Neuronal stem cell (in vitro differentiated cells): ENCODE results near the gene IGSF3.

Source experiments
- DNase-seq: peaks from one replicate; pipeline ENCODE4 v3.0.0-alpha.2; 2013; ENCODE audit warnings: low spot score
- H2AFZ ChIP-seq: one replicate; pipeline ENCODE4 v1.6.1; 2013; ENCODE audit warnings: mild to moderate bottlenecking, low read length, inconsistent platforms
- H2AK5ac ChIP-seq: 2 replicates; pipeline ENCODE4 v1.6.1; 2013; ENCODE audit warnings: low read depth, mild to moderate bottlenecking, inconsistent platforms, low read length, moderate library complexity, mixed read lengths
- H2BK120ac ChIP-seq: 2 replicates; pipeline ENCODE4 v1.6.1; 2013; ENCODE audit warnings: low read depth, mild to moderate bottlenecking, inconsistent platforms, low read length, moderate library complexity, mixed read lengths
- H2BK12ac ChIP-seq: one replicate; pipeline ENCODE4 v1.6.1; 2013; ENCODE audit warnings: low read length, inconsistent platforms
- H2BK15ac ChIP-seq: 2 replicates; pipeline ENCODE4 v1.6.1; 2013; ENCODE audit warnings: mild to moderate bottlenecking, low read length, inconsistent platforms, mixed read lengths
- H2BK5ac ChIP-seq: one replicate; pipeline ENCODE4 v1.6.1; 2013; ENCODE audit warnings: inconsistent platforms, mild to moderate bottlenecking, low read length, moderate library complexity
- H3K14ac ChIP-seq: one replicate; pipeline ENCODE4 v1.6.1; 2013; ENCODE audit warnings: low read length, inconsistent platforms
- H3K18ac ChIP-seq: 2 replicates; pipeline ENCODE4 v1.6.1; 2013; ENCODE audit warnings: low read length, inconsistent platforms
- H3K23ac ChIP-seq: 2 replicates; pipeline ENCODE4 v1.6.1; 2013; ENCODE audit warnings: low read depth, mild to moderate bottlenecking, mixed read lengths, low read length, inconsistent platforms; ENCODE audit not compliant: poor library complexity
- H3K27ac ChIP-seq: replicated peaks from 3 replicates; pipeline ENCODE4 v1.5.1; 2013; ENCODE audit warnings: low read length, inconsistent platforms
- H3K27me3 ChIP-seq, 3 experiments: 2 replicates each; pipeline ENCODE4 v1.6.1; 2013; ENCODE audit warnings: low read length in 3 of 3, mild to moderate bottlenecking in 2 of 3, inconsistent platforms in 1 of 3, low read depth in 1 of 3, mixed read lengths in 1 of 3, moderate library complexity in 1 of 3; ENCODE audit not compliant: control insufficient read depth in 3 of 3, insufficient read depth in 3 of 3
- H3K36me3 ChIP-seq, 2 donors: replicated peaks in 1 of 2; 2 replicates each; pipeline ENCODE4 v1.6.1; 2013; ENCODE audit warnings: low read length in 2 of 2; ENCODE audit not compliant: control insufficient read depth in 2 of 2, insufficient read depth in 2 of 2
- H3K4ac ChIP-seq: 2 replicates; pipeline ENCODE4 v1.6.1; 2013; ENCODE audit warnings: inconsistent platforms, mild to moderate bottlenecking, low read length, moderate library complexity
- H3K4me1 ChIP-seq, 2 donors: 1 replicate in 1 of 2; 2 replicates in 1 of 2; pipeline ENCODE4 v1.6.1; 2013; ENCODE audit warnings: low read length in 2 of 2, low read depth in 1 of 2; ENCODE audit not compliant: control insufficient read depth in 2 of 2, insufficient read depth in 1 of 2
- H3K4me2 ChIP-seq: one replicate; pipeline ENCODE4 v1.6.1; 2013; ENCODE audit warnings: mild to moderate bottlenecking, low read length, inconsistent platforms; ENCODE audit not compliant: insufficient read depth, poor library complexity, severe bottlenecking
- H3K4me3 ChIP-seq, 2 donors: 2 replicates each; pipeline ENCODE4 v1.5.1; 2013; ENCODE audit warnings: low read length in 2 of 2, mild to moderate bottlenecking in 2 of 2, inconsistent platforms in 1 of 2, moderate library complexity in 1 of 2
- H3K79me1 ChIP-seq: one replicate; pipeline ENCODE4 v1.6.1; 2013; ENCODE audit warnings: low read depth, mild to moderate bottlenecking, inconsistent platforms, low read length, moderate library complexity
- H3K9ac ChIP-seq: one replicate; pipeline ENCODE4 v1.6.1; 2013; ENCODE audit warnings: mild to moderate bottlenecking, low read depth, low read length, inconsistent platforms; ENCODE audit not compliant: poor library complexity
- H3K9me3 ChIP-seq, 2 donors: replicated peaks in 1 of 2; 2 replicates each; pipeline versions ENCODE3 to v1.6.1; 2013; ENCODE audit warnings: low read length in 2 of 2, mild to moderate bottlenecking in 2 of 2, inconsistent platforms in 1 of 2, low read depth in 1 of 2, mixed read lengths in 1 of 2, moderate library complexity in 1 of 2; ENCODE audit not compliant: control insufficient read depth in 2 of 2, insufficient read depth in 1 of 2
- H4K8ac ChIP-seq: one replicate; pipeline ENCODE4 v1.6.1; 2013; ENCODE audit warnings: low read depth, mild to moderate bottlenecking, inconsistent platforms, low read length, moderate library complexity
- H4K91ac ChIP-seq: one replicate; pipeline ENCODE4 v1.6.1; 2013; ENCODE audit warnings: low read length, low read depth, mild to moderate bottlenecking, inconsistent platforms; ENCODE audit not compliant: poor library complexity
- WGBS, 2 donors: extraction: QIAGEN DNeasy Blood & Tissue Kit; methylation state at CpG; one replicate each; pipeline ENCODE4 v1.1.7; 2013; ENCODE audit warnings: missing lambda C conversion rate in 2 of 2, mixed read lengths in 1 of 2; ENCODE audit not compliant: insufficient read length in 2 of 2, insufficient replicate concordance in 1 of 2; ENCODE audit errors: extremely low coverage in 2 of 2; 5-methylcytosine and 5-hydroxymethylcytosine counted together

Gene IGSF3

GRCh38 chr1:116693759-116694480 lies 26.4 kb upstream of the IGSF3 start:
- H2BK5ac ChIP-seq, result no peak overlapping the region
- H3K9me3 ChIP-seq, result no peaks in the 10 kb centered on the region
- no peak overlapping the region for H4K91ac ChIP-seq
- H3K4me2 ChIP-seq, result no peak overlapping the region
- no peak overlapping the region for H3K18ac ChIP-seq
- no peak overlapping the region for H3K9ac ChIP-seq
- no peak overlapping the region for H2BK120ac ChIP-seq
- peaks cover 0 to 10% (median 0%) of the 10 kb centered on the region in 3 experiments for H3K27me3 ChIP-seq
- H3K36me3 ChIP-seq, result no peaks in the 10 kb centered on the region
- no peak overlapping the region for H3K4ac ChIP-seq
- no peak overlapping the region for H2BK15ac ChIP-seq
- H2AFZ ChIP-seq, result no peak overlapping the region
- no peak overlapping the region for H3K4me3 ChIP-seq
- no peak overlapping the region for H2AK5ac ChIP-seq
- H2BK12ac ChIP-seq, result no peak overlapping the region
- no peak overlapping the region for H3K14ac ChIP-seq
- no peak overlapping the region for H3K23ac ChIP-seq
- no peaks in the 10 kb centered on the region for H3K79me1 ChIP-seq
- peaks cover 0 to 9% of the 10 kb centered on the region in 2 donors for H3K4me1 ChIP-seq
- no peak overlapping the region for H3K27ac ChIP-seq
- DNase-seq, result no peak
- WGBS, 2 donors, result no CpG with 5 or more reads among the region's 5 CpGs
- no peak overlapping the region for H4K8ac ChIP-seq

GRCh38 chr1:116692879-116693278 lies 25.3 kb upstream of the IGSF3 start:
- H3K4me2 ChIP-seq, result no peak overlapping the region
- H3K23ac ChIP-seq, result no peak overlapping the region
- H3K79me1 ChIP-seq, result no peaks in the 10 kb centered on the region
- H3K27ac ChIP-seq, result no peak overlapping the region
- no peak overlapping the region for H2BK120ac ChIP-seq
- H3K9ac ChIP-seq, result no peak overlapping the region
- no peak overlapping the region for H2BK12ac ChIP-seq
- no CpG with 5 or more reads among the region's 3 CpGs for WGBS, 2 donors
- no peak overlapping the region for H3K18ac ChIP-seq
- H4K8ac ChIP-seq, result no peak overlapping the region
- H2AFZ ChIP-seq, result no peak overlapping the region
- H3K4me1 ChIP-seq, result peaks cover 0 to 9% of the 10 kb centered on the region in 2 donors
- DNase-seq, result no peak
- H3K27me3 ChIP-seq, result peaks cover 0 to 10% (median 0%) of the 10 kb centered on the region in 3 experiments
- H2AK5ac ChIP-seq, result no peak overlapping the region
- no peaks in the 10 kb centered on the region for H3K9me3 ChIP-seq
- peak overlapping the region; percentile 26 for H2BK5ac ChIP-seq
- H3K36me3 ChIP-seq, result no peaks in the 10 kb centered on the region
- H3K4me3 ChIP-seq, result no peak overlapping the region
- H3K14ac ChIP-seq, result no peak overlapping the region
- no peak overlapping the region for H3K4ac ChIP-seq
- H4K91ac ChIP-seq, result no peak overlapping the region
- H2BK15ac ChIP-seq, result no peak overlapping the region

- H3K18ac ChIP-seq, result no peak overlapping the region
- H3K4me2 ChIP-seq, result no peak overlapping the region
- no peak overlapping the region for H3K27ac ChIP-seq
- no peak overlapping the region for H2BK15ac ChIP-seq
- H3K4me3 ChIP-seq, result no peak overlapping the region
- no peak overlapping the region for H3K14ac ChIP-seq
- H3K9ac ChIP-seq, result no peak overlapping the region
- no peaks in the 10 kb centered on the region for H3K79me1 ChIP-seq
- H3K9me3 ChIP-seq, result no peaks in the 10 kb centered on the region
- H2BK120ac ChIP-seq, result no peak overlapping the region
- no peak overlapping the region for H2AK5ac ChIP-seq
- H3K4ac ChIP-seq, result no peak overlapping the region
- no peak overlapping the region for H4K91ac ChIP-seq
- no peak overlapping the region for H2AFZ ChIP-seq
- no peaks in the 10 kb centered on the region for H3K36me3 ChIP-seq
- WGBS, 2 donors, result no CpG with 5 or more reads among the region's 3 CpGs
- no peak overlapping the region for H3K23ac ChIP-seq
- H3K4me1 ChIP-seq, result peaks cover 0 to 7% of the 10 kb centered on the region in 2 donors
- H3K27me3 ChIP-seq, result peaks cover 0 to 10% (median 0%) of the 10 kb centered on the region in 3 experiments
- no peak overlapping the region for H2BK5ac ChIP-seq
- no peak overlapping the region for H4K8ac ChIP-seq
- no peak overlapping the region for H2BK12ac ChIP-seq
- no peak for DNase-seq
Measured at GRCh38 chr1:116690849-116691406, 23.4 kb upstream of the IGSF3 start.

GRCh38 chr1:116690396-116690848 lies 22.9 kb upstream of the IGSF3 start:
- Histone ChIP-seq H3K18ac (no peak overlapping the region), H2AK5ac (no peak overlapping the region), H3K36me3 (no peaks in the 10 kb centered on the region), H3K79me1 (no peaks in the 10 kb centered on the region), H2AFZ (no peak overlapping the region), H3K23ac (no peak overlapping the region), H3K9me3 (no peaks in the 10 kb centered on the region), H4K91ac (no peak overlapping the region), H3K4me1 (peaks cover 0 to 7% of the 10 kb centered on the region in 2 donors), H3K27ac (no peak overlapping the region), H3K4me2 (no peak overlapping the region), H4K8ac (no peak overlapping the region), H2BK12ac (no peak overlapping the region), H2BK120ac (no peak overlapping the region), H2BK5ac (no peak overlapping the region), H3K14ac (no peak overlapping the region), H3K27me3 (peaks cover 0 to 10% (median 0%) of the 10 kb centered on the region in 3 experiments), H3K4me3 (no peak overlapping the region), H3K9ac (no peak overlapping the region), H3K4ac (no peak overlapping the region), H2BK15ac (no peak overlapping the region)
- no CpG with 5 or more reads among the region's 2 CpGs for WGBS, 2 donors
- no peak for DNase-seq
